B cell (primary cell): Measurements from ENCODE around the gene BRAP. TPM values are rescaled to one million over a fixed set of nuclear protein-coding genes. Genes with fewer than 3 reads are reported as not detected.

ENCODE experiments used
- ATAC-seq: fragments of 200-7000 bp; cut with Tn5 transposase; one replicate; pipeline ENCODE4 v1.10.0; 2021; ENCODE audit warnings: low read depth, mild to moderate bottlenecking, moderate number of reproducible peaks, moderate library complexity
- CTCF ChIA-PET: fragments of 350-600 bp; sonication (Branson Sonifier 250); formaldehyde crosslinking; loops from one replicate; lab custom pipeline; 2021; ENCODE audit warnings: antibody characterized with exemption, inconsistent platforms; lab: Charles Lee
- POLR2A ChIA-PET: fragments of 350-600 bp; sonication (Branson Sonifier 250); formaldehyde crosslinking; loops from one replicate; lab custom pipeline; 2021; ENCODE audit warnings: antibody characterized with exemption; lab: Charles Lee
- DNase-seq: peaks from one replicate; pipeline ENCODE4 v3.0.0; 2013
- H2AFZ ChIP-seq: 2 replicates; pipeline ENCODE4 v1.6.1; 2012; ENCODE audit warnings: mild to moderate bottlenecking, low read depth, low read length; ENCODE audit not compliant: insufficient read depth, poor library complexity, severe bottlenecking
- H3K27ac ChIP-seq, 2 donors: 1 replicate in 1 of 2; 2 replicates in 1 of 2; pipeline ENCODE4 v1.5.1; 2012 to 2013; ENCODE audit warnings: low read length in 2 of 2, mild to moderate bottlenecking in 2 of 2, moderate library complexity in 1 of 2
- H3K27me3 ChIP-seq, 4 experiments: fragments of 200-600 bp in 1 of 4; sonication (generic) in 1 of 4; replicated peaks in 1 of 4; 1 replicate in 2 of 4; 2 replicates in 2 of 4; pipeline versions ENCODE4 v1.6.1 to v1.7.0; 2013 to 2016; ENCODE audit warnings: low read length in 3 of 4, mild to moderate bottlenecking in 2 of 4, mixed read lengths in 1 of 4, moderate library complexity in 1 of 4; ENCODE audit not compliant: insufficient read depth in 4 of 4, control insufficient read depth in 3 of 4; ENCODE audit errors: control extremely low read depth in 1 of 4
- H3K36me3 ChIP-seq, 2 experiments: replicated peaks in 1 of 2; 1 replicate in 1 of 2; 2 replicates in 1 of 2; pipeline versions ENCODE4 v1.6.1 to v1.7.1; 2013; ENCODE audit warnings: low read length in 1 of 2; ENCODE audit not compliant: insufficient read depth in 2 of 2, control insufficient read depth in 1 of 2; ENCODE audit errors: control extremely low read depth in 1 of 2, extremely low read depth in 1 of 2
- H3K4me1 ChIP-seq, 2 donors: fragments of 200-600 bp in 1 of 2; sonication (generic) in 1 of 2; 1 replicate in 1 of 2; 2 replicates in 1 of 2; pipeline versions ENCODE4 v1.5.1 to v1.6.1; 2013 to 2017; ENCODE audit warnings: low read length in 2 of 2; ENCODE audit not compliant: control insufficient read depth in 2 of 2, insufficient read depth in 2 of 2
- H3K4me2 ChIP-seq: replicated peaks from 2 replicates; pipeline ENCODE3; 2012; ENCODE audit warnings: mild to moderate bottlenecking, low read depth, low read length; ENCODE audit not compliant: poor library complexity, severe bottlenecking
- H3K4me3 ChIP-seq, 5 experiments: fragments of 200-600 bp in 1 of 5; sonication (generic) in 1 of 5; 1 replicate in 3 of 5; 2 replicates in 2 of 5; pipeline versions ENCODE4 v1.5.1 to v1.7.0; 2011 to 2016; ENCODE audit warnings: low read length in 4 of 5, mild to moderate bottlenecking in 4 of 5, low read depth in 2 of 5, control low read depth in 1 of 5, moderate library complexity in 1 of 5; ENCODE audit not compliant: insufficient read depth in 1 of 5; ENCODE audit errors: control extremely low read depth in 1 of 5, extremely low read depth in 1 of 5
- H3K79me2 ChIP-seq: fragments of 200-600 bp; sonication (generic); one replicate; pipeline ENCODE4 v1.6.0; 2016; ENCODE audit warnings: low read length; ENCODE audit not compliant: control insufficient read depth, insufficient read depth
- H3K9ac ChIP-seq: fragments of 200-600 bp; sonication (generic); 2 replicates; pipeline ENCODE4 v1.6.1; 2017; ENCODE audit warnings: mild to moderate bottlenecking, low read length, moderate library complexity
- H3K9me3 ChIP-seq, 3 donors: one replicate each; pipeline versions ENCODE4 v1.6.1 to v1.7.1; 2013; ENCODE audit warnings: low read length in 2 of 3; ENCODE audit not compliant: control insufficient read depth in 2 of 3, insufficient read depth in 1 of 3; ENCODE audit errors: control extremely low read depth in 1 of 3
- H4K20me1 ChIP-seq: 2 replicates; pipeline ENCODE4 v1.6.0; 2012; ENCODE audit warnings: mild to moderate bottlenecking, low read length; ENCODE audit not compliant: insufficient read depth, control insufficient read depth, poor library complexity, severe bottlenecking
- H3K27ac Mint-ChIP-seq: one replicate; pipeline ENCODE4 v1.8.0; 2021; ENCODE audit warnings: mixed read lengths
- H3K27me3 Mint-ChIP-seq: one replicate; pipeline ENCODE4 v1.8.0; 2021; ENCODE audit warnings: mixed read lengths
- H3K4me1 Mint-ChIP-seq: one replicate; pipeline ENCODE4 v1.8.0; 2021; ENCODE audit warnings: mixed read lengths
- H3K4me3 Mint-ChIP-seq: one replicate; pipeline ENCODE4 v1.8.0; 2021; ENCODE audit warnings: mixed read lengths
- H3K9me3 Mint-ChIP-seq: one replicate; pipeline ENCODE4 v1.8.0; 2022; ENCODE audit warnings: mixed read lengths; ENCODE audit not compliant: insufficient read depth
- EZH2 ChIP-seq: IDR thresholded peaks from 2 replicates; pipeline ENCODE4 v1.6.1; 2012; ENCODE audit warnings: borderline replicate concordance, low read depth, mild to moderate bottlenecking, moderate library complexity, low read length; ENCODE audit not compliant: insufficient read depth, poor library complexity, severe bottlenecking
- WGBS: methylation state at CpG from one replicate; pipeline ENCODE4 v1.1.5; 2013; ENCODE audit warnings: missing lambda C conversion rate; ENCODE audit not compliant: insufficient coverage; 5-methylcytosine and 5-hydroxymethylcytosine counted together
- intact Hi-C: fragments of 100-400 bp; cut with micrococcal nuclease; formaldehyde crosslinking; loops from one replicate; pipeline ENCODE4 v1.10.0; 2022
- polyA plus RNA-seq: library from polyadenylated mRNA; depleted of rRNA; stranded (reverse); fragments of >200 nt; gene quantifications from 2 replicates; pipeline ENCODE4 v1.2.3, GENCODE V29; 2012
- total RNA-seq, 2 donors: library from RNA; stranded (reverse); fragments of 120-200 nt in 1 of 2; gene quantifications; 1 replicate in 1 of 2; 2 replicates in 1 of 2; pipeline versions ENCODE4 v1.2.3 to v1.2.4, GENCODE V29; 2013 to 2022
- TF ChIP-seq, protein P1 (sequence below): fragments of 200-600 bp; IDR thresholded peaks from one replicate; pipeline ENCODE4 v1.8.0; 2022; ENCODE audit warnings: antibody characterized with exemption, mild to moderate bottlenecking

The BRAP gene
- total and polyA plus RNA-seq, 2 donors (not counting 1 experiment from before 2014, with no cell fraction given) = 10.4 to 25.7 TPM

DNA sequence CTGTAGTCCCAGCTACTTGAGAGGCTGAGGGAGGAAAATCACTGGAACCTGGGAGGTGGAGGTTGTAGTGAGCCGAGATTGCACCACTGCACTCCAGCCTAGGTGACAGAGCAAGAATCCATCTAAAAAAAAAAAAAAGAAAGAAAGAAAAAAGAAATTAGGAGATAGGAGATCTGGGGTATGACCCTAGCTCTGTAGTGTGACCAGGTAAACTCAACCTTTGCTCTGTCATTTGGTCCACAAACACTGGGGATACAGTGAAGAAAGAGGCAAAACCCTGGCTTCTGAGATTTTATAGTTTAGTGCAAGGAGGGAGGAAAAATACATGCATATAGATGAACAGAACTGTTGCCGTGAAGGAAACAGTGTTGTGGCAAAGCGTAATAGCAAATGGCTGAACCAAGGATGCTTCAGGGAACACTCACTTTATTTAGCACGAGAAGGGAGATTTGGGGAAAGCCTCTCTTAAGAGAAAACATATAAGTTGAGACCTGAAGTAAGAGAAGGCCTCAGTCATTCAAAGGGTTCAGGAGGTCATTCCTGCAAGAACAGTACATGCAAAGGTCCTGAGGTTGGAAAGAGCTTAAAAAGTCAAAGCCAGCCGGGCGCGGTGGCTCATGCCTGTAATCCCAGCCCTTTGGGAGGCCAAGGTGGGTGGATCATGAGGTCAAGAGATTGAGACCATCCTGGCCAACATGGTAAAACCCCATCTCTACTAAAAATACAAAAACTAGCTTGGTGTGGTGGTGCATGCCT, 57.1 kb downstream of the BRAP start:
- H3K4me2 ChIP-seq = no peak overlapping the region
- no peak overlapping the region for H3K4me3 Mint-ChIP-seq
- no peak overlapping the region for H3K9ac ChIP-seq
- intact Hi-C loops = no loop called here
- H2AFZ ChIP-seq = no peak overlapping the region
- POLR2A ChIA-PET = interaction anchor here (0.7 kb wide), 1 partner anchor 34 kb away, joined by 3 read pairs; no protein-coding TSS in a partner anchor
- H3K27ac ChIP-seq = no peak overlapping the region
- no peak overlapping the region for H3K4me3 ChIP-seq
- no peak overlapping the region for H3K27ac Mint-ChIP-seq
- no peaks in the 10 kb centered on the region for H3K4me1 Mint-ChIP-seq
- H3K9me3 ChIP-seq = peaks cover 0 to 5% (median 0%) of the 10 kb centered on the region in 3 donors
- no peaks in the 10 kb centered on the region for H3K79me2 ChIP-seq
- TF ChIP-seq, protein P1, sequence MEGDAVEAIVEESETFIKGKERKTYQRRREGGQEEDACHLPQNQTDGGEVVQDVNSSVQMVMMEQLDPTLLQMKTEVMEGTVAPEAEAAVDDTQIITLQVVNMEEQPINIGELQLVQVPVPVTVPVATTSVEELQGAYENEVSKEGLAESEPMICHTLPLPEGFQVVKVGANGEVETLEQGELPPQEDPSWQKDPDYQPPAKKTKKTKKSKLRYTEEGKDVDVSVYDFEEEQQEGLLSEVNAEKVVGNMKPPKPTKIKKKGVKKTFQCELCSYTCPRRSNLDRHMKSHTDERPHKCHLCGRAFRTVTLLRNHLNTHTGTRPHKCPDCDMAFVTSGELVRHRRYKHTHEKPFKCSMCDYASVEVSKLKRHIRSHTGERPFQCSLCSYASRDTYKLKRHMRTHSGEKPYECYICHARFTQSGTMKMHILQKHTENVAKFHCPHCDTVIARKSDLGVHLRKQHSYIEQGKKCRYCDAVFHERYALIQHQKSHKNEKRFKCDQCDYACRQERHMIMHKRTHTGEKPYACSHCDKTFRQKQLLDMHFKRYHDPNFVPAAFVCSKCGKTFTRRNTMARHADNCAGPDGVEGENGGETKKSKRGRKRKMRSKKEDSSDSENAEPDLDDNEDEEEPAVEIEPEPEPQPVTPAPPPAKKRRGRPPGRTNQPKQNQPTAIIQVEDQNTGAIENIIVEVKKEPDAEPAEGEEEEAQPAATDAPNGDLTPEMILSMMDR = no peak
- no peaks in the 10 kb centered on the region for H3K9me3 Mint-ChIP-seq
- DNase-seq (no peak), ATAC-seq (no peak)
- H3K27me3 Mint-ChIP-seq = peaks cover 6% of the 10 kb centered on the region
- no peaks in the 10 kb centered on the region for H4K20me1 ChIP-seq
- 98% methylated on average over 4 of the region's 7 CpGs for WGBS
- H3K36me3 ChIP-seq = no peaks in the 10 kb centered on the region
- CTCF ChIA-PET = interaction anchor here (0.7 kb wide), 1 partner anchor 184 kb away, joined by 3 read pairs; no protein-coding TSS in a partner anchor
- no peaks in the 10 kb centered on the region for H3K4me1 ChIP-seq
- no peaks in the 10 kb centered on the region for H3K27me3 ChIP-seq

DNA sequence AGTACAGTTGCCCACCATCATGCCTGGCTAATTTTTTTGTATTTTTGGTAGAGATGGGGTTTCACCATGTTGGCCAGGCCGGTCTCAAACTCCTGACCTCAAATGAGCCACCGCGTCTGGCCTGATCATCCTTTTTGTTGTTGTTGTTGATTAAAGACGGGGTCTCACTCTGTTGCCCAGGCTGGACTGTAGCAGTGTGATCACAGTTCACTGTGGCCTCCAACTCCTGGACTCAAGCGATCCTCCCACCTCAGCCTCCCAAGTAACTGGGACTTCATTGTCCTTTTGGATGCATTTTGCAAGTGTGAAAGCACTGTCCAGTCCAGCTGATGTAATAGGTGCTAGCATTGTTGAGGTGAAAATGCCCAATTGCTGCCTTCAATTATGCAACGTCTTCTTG, 59.5 kb downstream of the BRAP start:
- no peak overlapping the region for H3K27ac ChIP-seq
- no peak for DNase-seq
- WGBS = 86% methylated on average over 2 of the region's 6 CpGs
- H3K4me1 ChIP-seq = no peaks in the 10 kb centered on the region
- H2AFZ ChIP-seq = no peak overlapping the region
- no peak for ATAC-seq
- H3K4me3 ChIP-seq = no peak overlapping the region
- peaks cover 6% of the 10 kb centered on the region for H3K27me3 Mint-ChIP-seq
- H3K36me3 ChIP-seq = no peaks in the 10 kb centered on the region
- no peak overlapping the region for H3K9ac ChIP-seq
- intact Hi-C loops = no loop called here
- H3K4me3 Mint-ChIP-seq = no peak overlapping the region
- peaks cover 0 to 5% (median 0%) of the 10 kb centered on the region in 3 donors for H3K9me3 ChIP-seq
- TF ChIP-seq, protein P1 = no peak
- no peak for TF ChIP-seq EZH2
- no peak overlapping the region for H3K27ac Mint-ChIP-seq
- H3K79me2 ChIP-seq = no peaks in the 10 kb centered on the region
- CTCF ChIA-PET = no interaction called here
- POLR2A ChIA-PET = no interaction called here
- H3K4me2 ChIP-seq = no peak overlapping the region
- no peaks in the 10 kb centered on the region for H3K4me1 Mint-ChIP-seq
- H3K27me3 ChIP-seq = no peaks in the 10 kb centered on the region
- no peaks in the 10 kb centered on the region for H4K20me1 ChIP-seq
- no peaks in the 10 kb centered on the region for H3K9me3 Mint-ChIP-seq
